ENCODE results near the gene PRAME.
"Not testable (repeated sequence)": the region's sequence is repeated elsewhere in the genome, so short reads cannot be mapped to it uniquely, and the experiment has no call there.

PRAME gene

GRCh38 chr22:22520667-22521602, 38.1 kb downstream of the PRAME start:
- TF ChIP-seq CTCF (IDR thresholded peaks at IDR 0.05; ENCODE audit: insufficient read depth, low read depth, low read length, missing control alignments) = no peak
- DNase-seq (ENCODE audit: low read depth) = no peak
- H3K4me3 ChIP-seq (ENCODE audit: low read depth, low read length) = no peak overlapping the region

DNA sequence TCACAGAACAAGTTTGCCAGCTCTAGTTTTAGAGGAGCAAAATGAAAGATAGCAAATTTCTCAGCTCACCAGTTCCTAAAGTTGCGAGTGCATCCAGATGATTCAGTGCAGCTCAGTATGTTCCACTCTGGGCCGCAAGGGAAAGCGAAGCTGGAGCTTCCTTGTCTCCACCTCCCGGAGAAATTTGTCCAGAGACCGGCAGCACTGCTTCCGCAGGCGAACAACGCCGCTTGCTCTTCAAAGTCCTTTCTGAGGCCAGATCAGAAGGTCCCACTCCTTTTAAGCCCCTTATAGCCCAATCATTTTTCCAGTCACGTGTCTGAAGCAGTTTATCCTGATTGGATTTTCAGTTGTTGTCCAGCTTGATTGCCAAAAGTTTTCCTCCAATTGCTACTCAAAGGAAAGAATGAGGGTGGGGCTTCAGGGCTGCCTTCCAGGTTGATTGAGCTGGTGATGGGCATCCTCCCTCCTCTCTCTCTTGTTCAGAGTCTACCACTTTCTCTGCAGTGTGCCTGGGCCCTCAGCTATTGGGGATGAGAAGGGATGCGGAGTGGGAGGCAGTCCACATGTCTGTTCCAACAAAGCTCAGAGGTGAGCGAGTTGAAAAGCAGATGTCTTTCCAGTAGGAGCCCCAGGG, 38.9 kb downstream of the PRAME start, which contains the start of gene ZNF280A:
ZNF280A (minus strand) TSS at position 251 of the 637 bp plus-strand sequence. CDS start 4,640 bp downstream, outside the sequence.
- DNase-seq (ENCODE audit: low read depth) = no peak
- TF ChIP-seq CTCF (IDR thresholded peaks at IDR 0.05; ENCODE audit: insufficient read depth, low read depth, low read length, missing control alignments) = no peak
- H3K4me3 ChIP-seq (ENCODE audit: low read depth, low read length) = no peak within 1 kb of the TSS

DNA sequence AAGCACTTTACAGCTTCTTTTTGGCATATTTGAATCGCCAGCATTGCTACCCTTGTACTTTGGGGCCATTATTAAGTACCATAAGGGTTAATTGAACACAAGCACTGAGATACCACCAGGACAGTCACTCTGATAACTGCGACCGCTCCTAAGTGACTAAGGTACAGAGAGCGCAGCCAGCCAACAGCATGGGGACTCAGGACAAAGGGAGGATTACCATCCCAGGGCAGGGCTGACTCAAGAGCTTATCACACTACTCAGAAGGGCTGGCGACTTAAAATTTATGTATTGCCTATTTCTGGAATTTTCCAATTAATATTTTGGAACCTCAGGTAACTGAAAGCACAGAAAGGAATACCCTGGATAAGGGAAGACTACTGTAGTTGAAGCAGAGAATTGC, 39.5 kb downstream of the PRAME start:
- DNase-seq (ENCODE audit: low read depth) = no peak
- no peak overlapping the region for H3K4me3 ChIP-seq (ENCODE audit: low read depth, low read length)
- TF ChIP-seq CTCF (IDR thresholded peaks at IDR 0.05; ENCODE audit: insufficient read depth, low read depth, low read length, missing control alignments) = no peak

- no peak overlapping the region for H3K4me3 ChIP-seq (ENCODE audit: low read depth, low read length)
- TF ChIP-seq CTCF (IDR thresholded peaks at IDR 0.05; ENCODE audit: insufficient read depth, low read depth, low read length, missing control alignments) = no peak
- no peak for DNase-seq (ENCODE audit: low read depth)
Observed at GRCh38 chr22:22516992-22517391, 42.1 kb downstream of the PRAME start.

DNA sequence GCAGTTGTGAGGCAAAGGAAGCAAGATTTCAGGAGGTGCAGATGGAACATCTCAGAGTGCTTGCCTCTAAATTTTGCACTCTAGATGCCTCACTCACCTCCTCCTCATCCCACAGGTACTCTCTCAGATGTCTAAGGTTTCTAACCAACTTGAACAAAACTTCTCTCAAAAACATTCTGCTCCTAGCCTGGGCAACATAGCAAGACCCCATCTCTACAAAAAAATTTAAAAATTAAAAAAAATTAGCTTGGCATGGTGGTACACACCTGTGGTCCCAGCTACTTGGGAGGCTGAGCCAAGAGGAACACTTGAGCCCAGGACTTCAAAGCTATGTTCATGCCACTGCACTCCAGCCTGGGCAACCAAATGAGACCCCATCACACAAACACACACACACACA, 43.2 kb downstream of the PRAME start:
- no peak for DNase-seq (ENCODE audit: low read depth)
- no peak overlapping the region for H3K4me3 ChIP-seq (ENCODE audit: low read depth, low read length)
- TF ChIP-seq CTCF (IDR thresholded peaks at IDR 0.05; ENCODE audit: insufficient read depth, low read depth, low read length, missing control alignments) = no peak

DNA sequence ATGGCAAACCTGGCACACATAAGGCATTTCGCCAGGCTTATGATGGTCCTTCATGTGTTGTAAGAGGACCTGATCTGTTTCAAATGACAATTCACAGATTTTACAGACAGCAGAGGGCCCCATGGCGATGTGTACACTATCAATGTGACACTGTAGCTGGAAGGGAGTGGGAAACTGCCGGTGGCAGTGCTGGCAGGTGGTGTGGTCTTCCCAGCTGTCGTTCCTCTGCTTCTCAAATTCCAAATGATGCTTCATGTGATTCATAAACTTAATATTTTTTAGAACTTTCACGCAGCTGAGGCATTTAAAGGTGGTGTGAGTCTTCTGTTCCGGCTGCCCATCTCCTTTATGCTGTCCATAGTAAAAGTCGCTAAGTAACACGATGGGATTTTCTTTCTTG, 44.6 kb downstream of the PRAME start:
- DNase-seq (ENCODE audit: low read depth); H3K4me3 ChIP-seq (ENCODE audit: low read depth, low read length): not testable (repeated sequence)

DNA sequence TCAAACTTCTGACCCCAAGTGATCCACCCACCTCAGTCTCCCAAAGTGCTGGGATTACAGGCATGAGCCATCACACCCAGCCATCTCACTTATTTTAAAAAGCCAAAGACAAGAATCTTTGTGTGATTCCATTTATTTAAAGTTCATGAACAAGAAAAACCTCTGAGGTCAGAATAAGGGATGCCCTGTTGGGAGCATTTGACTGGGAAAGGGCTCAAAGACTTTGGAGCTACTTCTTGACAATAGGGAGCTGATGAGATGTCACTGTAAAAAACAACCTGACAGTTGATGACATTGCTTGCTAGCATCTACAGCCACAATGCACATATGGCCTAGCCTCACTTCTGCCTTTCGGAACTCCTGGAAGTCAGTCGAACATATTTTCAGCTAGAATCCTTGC, 45.4 kb downstream of the PRAME start:
- no peak for DNase-seq (ENCODE audit: low read depth)
- H3K4me3 ChIP-seq (ENCODE audit: low read depth, low read length) = no peak overlapping the region
- no peak for TF ChIP-seq CTCF (IDR thresholded peaks at IDR 0.05; ENCODE audit: insufficient read depth, low read depth, low read length, missing control alignments)

All from GM12865 (cell line).